GM23338 (cell line): Measurements from ENCODE around the gene CBLIF. TPM values are rescaled to one million over a fixed set of nuclear protein-coding genes. Genes with fewer than 3 reads are reported as not detected.
A peak's percentile ranks its signal among the peaks of the same experiment; 100 is the strongest.

ENCODE experiments used
- ATAC-seq: fragments of 200-7000 bp; cut with Tn5 transposase; 3 replicates; pipeline ENCODE4 v1.9.1; 2020
- DNase-seq: peaks from one replicate; pipeline ENCODE4 v3.0.0-alpha.2; 2015; ENCODE audit warnings: low spot score
- H2AFZ ChIP-seq: fragments of 200-600 bp; sonication (generic); 2 replicates; pipeline ENCODE4 v1.8.0; 2016; ENCODE audit warnings: antibody characterized with exemption, mild to moderate bottlenecking, moderate library complexity
- H3F3A ChIP-seq: fragments of 200-600 bp; sonication (generic); replicated peaks from 2 replicates; pipeline ENCODE4 v1.8.0; 2017; ENCODE audit warnings: antibody characterized with exemption, mixed run types, low read depth
- H3K27ac ChIP-seq: fragments of 200-600 bp; sonication (generic); 2 replicates; pipeline ENCODE4 v1.6.1; 2016; ENCODE audit warnings: low read depth
- H3K27me3 ChIP-seq: fragments of 200-600 bp; sonication (generic); 2 replicates; pipeline ENCODE4 v1.8.0; 2016; ENCODE audit warnings: mild to moderate bottlenecking, mixed run types, moderate library complexity; ENCODE audit not compliant: insufficient read depth
- H3K36me3 ChIP-seq: fragments of 200-600 bp; sonication (generic); 2 replicates; pipeline ENCODE4 v1.8.0; 2016; ENCODE audit warnings: mild to moderate bottlenecking; ENCODE audit not compliant: insufficient read depth
- H3K4me1 ChIP-seq: fragments of 200-600 bp; sonication (generic); 2 replicates; pipeline ENCODE4 v1.8.0; 2016; ENCODE audit warnings: mild to moderate bottlenecking, moderate library complexity; ENCODE audit not compliant: insufficient read depth
- H3K4me2 ChIP-seq: fragments of 200-600 bp; sonication (generic); 2 replicates; pipeline ENCODE4 v1.7.1; 2017; ENCODE audit warnings: mixed run types
- H3K4me3 ChIP-seq: fragments of 200-600 bp; sonication (generic); 2 replicates; pipeline ENCODE4 v1.6.1; 2016; ENCODE audit warnings: mixed run types
- H3K79me2 ChIP-seq: fragments of 200-600 bp; sonication (generic); replicated peaks from 2 replicates; pipeline ENCODE4 v1.8.0; 2017; ENCODE audit warnings: mild to moderate bottlenecking; ENCODE audit not compliant: insufficient read depth
- H3K9me2 ChIP-seq: fragments of 200-600 bp; sonication (generic); 2 replicates; pipeline ENCODE4 v1.8.0; 2017; ENCODE audit not compliant: insufficient read depth
- H4K20me1 ChIP-seq: fragments of 200-600 bp; sonication (generic); replicated peaks from 2 replicates; pipeline ENCODE4 v1.8.0; 2017; ENCODE audit warnings: mild to moderate bottlenecking; ENCODE audit not compliant: insufficient read depth
- H3K27ac Mint-ChIP-seq: 2 replicates; pipeline ENCODE4 v1.8.0; 2020; ENCODE audit warnings: inconsistent platforms, mild to moderate bottlenecking, moderate library complexity, mixed read lengths
- H3K27me3 Mint-ChIP-seq: 3 replicates; pipeline ENCODE4 v1.8.0; 2022; ENCODE audit warnings: low read depth, mild to moderate bottlenecking, moderate library complexity, mixed read lengths, inconsistent platforms; ENCODE audit not compliant: insufficient read depth, poor library complexity
- H3K36me3 Mint-ChIP-seq: 3 replicates; pipeline ENCODE4 v1.8.0; 2021; ENCODE audit warnings: low read depth, mild to moderate bottlenecking, inconsistent platforms, moderate library complexity, mixed read lengths
- H3K4me1 Mint-ChIP-seq: 3 replicates; pipeline ENCODE4 v1.8.0; 2020; ENCODE audit warnings: mild to moderate bottlenecking, inconsistent platforms, mixed read lengths
- H3K4me3 Mint-ChIP-seq: 3 replicates; pipeline ENCODE4 v1.8.0; 2021; ENCODE audit warnings: moderate library complexity, mild to moderate bottlenecking, inconsistent platforms, mixed read lengths
- H3K9me3 Mint-ChIP-seq: 3 replicates; pipeline ENCODE4 v1.8.0; 2020; ENCODE audit warnings: moderate library complexity, mild to moderate bottlenecking, inconsistent platforms, mixed read lengths
- CREB1 ChIP-seq: fragments of 250-450 bp; sonication (Bioruptor Pico); IDR thresholded peaks from 2 replicates; pipeline ENCODE4 v1.5.0; 2020; ENCODE audit warnings: low read depth, mild to moderate bottlenecking, moderate library complexity
- CTCF ChIP-seq, 2 experiments: fragments of 200-600 bp in 1 of 2; sonication (generic) in 1 of 2; conservative IDR thresholded peaks; 2 replicates each; pipeline versions ENCODE4 v1.5.1 to v1.6.1; 2016 to 2017; ENCODE audit warnings: antibody characterized with exemption in 2 of 2, low read depth in 2 of 2, mild to moderate bottlenecking in 2 of 2, moderate library complexity in 1 of 2
- ETS1 ChIP-seq: IDR thresholded peaks from 2 replicates; pipeline ENCODE4 v1.6.1; 2016; ENCODE audit warnings: antibody characterized with exemption
- EZH2 ChIP-seq: fragments of 200-600 bp; sonication (generic); IDR thresholded peaks from one replicate; pipeline ENCODE4 v1.8.0; 2017; ENCODE audit warnings: antibody characterized with exemption, mild to moderate bottlenecking, low read depth; ENCODE audit not compliant: unreplicated experiment
- EZH2phosphoT487 ChIP-seq: fragments of 200-600 bp; sonication (generic); IDR thresholded peaks from one replicate; pipeline ENCODE4 v1.8.1; 2018; ENCODE audit warnings: antibody characterized with exemption; ENCODE audit not compliant: unreplicated experiment
- JUNB ChIP-seq: IDR thresholded peaks from one replicate; pipeline ENCODE4 v1.6.1; 2016; ENCODE audit warnings: antibody characterized with exemption; ENCODE audit not compliant: unreplicated experiment
- POLR2AphosphoS5 ChIP-seq: IDR thresholded peaks from 2 replicates; pipeline ENCODE4 v1.6.1; 2016; ENCODE audit warnings: antibody characterized with exemption, low read depth
- ZNF114 ChIP-seq: fragments of 250-450 bp; sonication (Bioruptor Pico); IDR thresholded peaks from 2 replicates; pipeline ENCODE4 v1.5.0; 2020; ENCODE audit warnings: mild to moderate bottlenecking, moderate library complexity
- ZNF331 ChIP-seq: fragments of 250-450 bp; sonication (Bioruptor Pico); IDR thresholded peaks from 2 replicates; pipeline ENCODE4 v1.5.0; 2020; ENCODE audit warnings: low read depth, mild to moderate bottlenecking, moderate library complexity
- polyA plus RNA-seq: library from polyadenylated mRNA; unstranded; fragments of >200 nt; fragmentation: Nextera tagmentation; extraction: Ambion mirVana; gene quantifications from 2 replicates; pipeline ENCODE4 v1.2.1, GENCODE V29; 2016
- total RNA-seq: library from RNA; depleted of rRNA; stranded (reverse); fragments of >200 nt; shearing (Covaris generic); gene quantifications from 2 replicates; pipeline ENCODE4 v1.2.3, GENCODE V29; 2014

Gene CBLIF
- total and polyA plus RNA-seq, 2 experiments from 2014 or later: not detected

DNA sequence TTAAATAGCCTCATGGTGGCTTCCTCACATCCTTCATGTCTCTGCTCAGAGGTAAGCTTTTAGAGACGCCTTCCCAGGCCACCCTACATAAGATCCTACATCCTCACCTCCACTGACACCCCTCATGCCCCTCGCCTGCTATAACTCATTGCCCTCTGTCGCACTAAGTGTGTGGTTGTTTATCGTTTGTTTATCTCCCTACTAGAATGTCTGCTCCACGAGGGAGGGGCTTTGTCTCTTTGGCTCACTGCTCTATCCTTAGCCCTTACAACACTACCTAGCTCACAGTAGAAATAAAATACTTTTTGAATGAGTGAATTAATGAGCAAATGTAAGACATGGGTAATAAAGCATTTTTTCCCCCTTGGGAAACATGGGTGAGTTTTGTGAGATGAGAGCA is 1.3 kb upstream of the CBLIF start:
- no peaks in the 10 kb centered on the region for H3K9me2 ChIP-seq
- no peaks in the 10 kb centered on the region for H3K79me2 ChIP-seq
- H3K4me3 ChIP-seq: no peak overlapping the region
- Mint-ChIP-seq H3K27ac (0 out of 2 replicates have a peak overlapping the region, but pooled peaks have one; percentile 39), H3K36me3 (no peaks in the 10 kb centered on the region), H3K4me3 (no peak overlapping the region), H3K4me1 (peaks cover 6% of the 10 kb centered on the region), H3K27me3 (peaks cover 2% of the 10 kb centered on the region), H3K9me3 (no peaks in the 10 kb centered on the region)
- TF ChIP-seq JUNB (no peak), CTCF (conservative IDR thresholded peaks at IDR 0.05; ENCODE audit: low read depth in 2 of 2) (no peak), CREB1 (no peak), ZNF114 (CRISPR knock-in tag) (no peak), EZH2 (no peak), ETS1 (no peak), ZNF331 (CRISPR knock-in tag) (no peak)
- peak overlapping the region; percentile 60; the same call in 1 of the 2 replicates for H3K4me2 ChIP-seq
- no peak overlapping the region for H3K27ac ChIP-seq
- no peaks in the 10 kb centered on the region for H4K20me1 ChIP-seq
- no peaks in the 10 kb centered on the region for H3F3A ChIP-seq
- H2AFZ ChIP-seq: 0 out of 2 replicates have a peak overlapping the region, but pooled peaks have one; percentile 13
- ATAC-seq (no peak), DNase-seq (no peak)
- no peaks in the 10 kb centered on the region for H3K27me3 ChIP-seq
- H3K36me3 ChIP-seq: no peaks in the 10 kb centered on the region
- peaks cover 15% of the 10 kb centered on the region for H3K4me1 ChIP-seq

DNA sequence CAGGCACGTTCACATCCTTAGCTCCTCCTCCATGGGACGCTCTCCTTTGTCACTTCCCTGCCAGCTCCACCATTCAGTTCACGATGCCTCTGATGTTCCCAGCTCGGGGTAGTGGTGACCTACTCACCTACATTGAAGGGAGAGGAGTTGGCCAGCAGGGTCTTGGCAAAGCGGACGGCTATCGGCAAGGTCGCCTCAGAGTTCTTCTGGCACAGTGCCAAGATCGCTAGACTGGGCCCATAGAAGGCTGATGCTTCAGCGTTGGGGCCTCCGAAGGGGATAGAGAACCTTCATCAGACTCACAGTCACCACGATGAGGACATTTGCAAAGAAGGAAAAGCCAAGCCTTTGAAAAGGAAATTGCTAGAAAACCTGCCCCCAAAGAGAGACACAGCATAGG is 3.0 kb downstream of the CBLIF start:
- Histone ChIP-seq H4K20me1 (no peaks in the 10 kb centered on the region), H3K4me2 (no peak overlapping the region), H3F3A (no peaks in the 10 kb centered on the region), H3K4me1 (peaks cover 15% of the 10 kb centered on the region), H3K79me2 (no peaks in the 10 kb centered on the region), H3K27me3 (no peaks in the 10 kb centered on the region), H3K4me3 (no peak overlapping the region), H3K9me2 (0 out of 2 replicates have a peak, but pooled peaks cover 2% of the 10 kb centered on the region), H3K27ac (no peak overlapping the region), H3K36me3 (no peaks in the 10 kb centered on the region), H2AFZ (no peak overlapping the region)
- Mint-ChIP-seq H3K9me3 (no peaks in the 10 kb centered on the region), H3K27me3 (peaks cover 2% of the 10 kb centered on the region), H3K36me3 (no peaks in the 10 kb centered on the region), H3K4me3 (no peak overlapping the region), H3K4me1 (peaks cover 6% of the 10 kb centered on the region), H3K27ac (no peak overlapping the region)
- no peak for ATAC-seq
- TF ChIP-seq POLR2AphosphoS5: no peak
- TF ChIP-seq ZNF114 (CRISPR knock-in tag): no peak
- no peak for TF ChIP-seq CREB1
- TF ChIP-seq EZH2phosphoT487: no peak
- no peak for TF ChIP-seq JUNB
- no peak for DNase-seq
